IMR-90 (cell line): Measurements from ENCODE around the gene PPRC1.

Experiments
- CTCF ChIP-seq: conservative IDR thresholded peaks from 2 replicates; pipeline ENCODE4 v1.5.1; 2012; ENCODE audit warnings: mild to moderate bottlenecking, low read depth, low read length, improper control_type of control experiment
- ELK1 ChIP-seq: fragments of 150-350 bp; IDR thresholded peaks from 2 replicates; pipeline ENCODE4 v1.6.1; 2016; ENCODE audit warnings: low read depth, mild to moderate bottlenecking, low read length, moderate library complexity, borderline replicate concordance
- FOS ChIP-seq: fragments of 150-350 bp; IDR thresholded peaks from 2 replicates; pipeline ENCODE4 v1.6.1; 2016; ENCODE audit warnings: low read depth, low read length
- MAZ ChIP-seq: IDR thresholded peaks from 2 replicates; pipeline ENCODE4 v1.6.1; 2012; ENCODE audit warnings: low read depth, mild to moderate bottlenecking, low read length, improper control_type of control experiment, moderate library complexity, borderline replicate concordance
- POLR2A ChIP-seq: IDR thresholded peaks from 2 replicates; pipeline ENCODE4 v1.6.1; 2012; ENCODE audit warnings: mild to moderate bottlenecking, low read depth, low read length
- RAD21 ChIP-seq: IDR thresholded peaks from 2 replicates; pipeline ENCODE4 v1.6.1; 2012; ENCODE audit warnings: low read length, improper control_type of control experiment
- RCOR1 ChIP-seq: IDR thresholded peaks from 2 replicates; pipeline ENCODE4 v1.6.1; 2012; ENCODE audit warnings: mild to moderate bottlenecking, low read length, improper control_type of control experiment; ENCODE audit not compliant: insufficient replicate concordance
- RFX5 ChIP-seq: IDR thresholded peaks from 2 replicates; pipeline ENCODE4 v1.8.0; 2012; ENCODE audit warnings: low read depth, mild to moderate bottlenecking, low read length, moderate library complexity
- SMC3 ChIP-seq: fragments of 150-350 bp; IDR thresholded peaks from 2 replicates; pipeline ENCODE4 v1.6.1; 2016; ENCODE audit warnings: low read depth, mild to moderate bottlenecking, antibody characterized with exemption, low read length, moderate library complexity
- USF2 ChIP-seq: fragments of 150-350 bp; IDR thresholded peaks from 2 replicates; pipeline ENCODE4 v1.6.1; 2017; ENCODE audit warnings: mild to moderate bottlenecking, antibody characterized with exemption, low read length, low read depth

GRCh38 chr10:102150970-102151773, 18.3 kb downstream of the PPRC1 start:
- no peak for TF ChIP-seq POLR2A
- TF ChIP-seq CTCF, result no peak
- TF ChIP-seq ELK1, result no peak
- TF ChIP-seq RFX5, result no peak
- TF ChIP-seq SMC3, result no peak
- TF ChIP-seq RAD21, result no peak
- no peak for TF ChIP-seq RCOR1
- TF ChIP-seq USF2, result no peak
- no peak for TF ChIP-seq MAZ
- TF ChIP-seq FOS, result no peak
